Ureter (tissue), 1 donor: Measurements from ENCODE around the gene DIP2C. TPM values are rescaled to one million over a fixed set of nuclear protein-coding genes. Genes with fewer than 3 reads are reported as not detected.
"Not testable (repeated sequence)": the region's sequence is repeated elsewhere in the genome, so short reads cannot be mapped to it uniquely, and the experiment has no call there.

Experiments
- DNase-seq: peaks from one replicate; pipeline ENCODE4 v3.0.0-alpha.2; 2020; ENCODE audit warnings: low spot score
- total RNA-seq: library from RNA; stranded (reverse); gene quantifications from one replicate; pipeline ENCODE4 v1.2.4, GENCODE V29; 2023
- donor health status: DM: yes; HTN: yes; CAD: no.

DIP2C gene
- total RNA-seq, 1 donor from 2014 or later: 26.8 TPM

DNA sequence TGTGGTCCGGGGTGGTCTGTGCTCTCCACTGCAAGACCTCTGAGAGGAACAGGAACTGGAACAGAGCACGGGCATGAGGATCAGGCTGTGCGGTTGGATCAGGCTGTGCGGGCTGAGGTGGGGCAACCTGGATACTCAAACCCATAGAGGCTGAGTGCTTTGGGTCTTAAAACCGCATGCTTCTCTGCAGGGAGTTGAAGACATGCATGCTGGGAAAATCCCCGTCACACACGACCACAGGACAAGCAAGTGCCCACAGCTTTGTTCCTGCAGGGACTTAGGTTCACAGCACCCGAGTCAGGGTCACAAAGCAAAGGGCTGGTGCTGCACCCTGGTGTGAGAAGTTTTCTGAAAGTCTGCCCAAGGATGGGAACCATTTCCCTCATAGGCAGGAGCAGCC lies 333.0 kb downstream of the DIP2C start:
- DNase-seq: no peak

DNA sequence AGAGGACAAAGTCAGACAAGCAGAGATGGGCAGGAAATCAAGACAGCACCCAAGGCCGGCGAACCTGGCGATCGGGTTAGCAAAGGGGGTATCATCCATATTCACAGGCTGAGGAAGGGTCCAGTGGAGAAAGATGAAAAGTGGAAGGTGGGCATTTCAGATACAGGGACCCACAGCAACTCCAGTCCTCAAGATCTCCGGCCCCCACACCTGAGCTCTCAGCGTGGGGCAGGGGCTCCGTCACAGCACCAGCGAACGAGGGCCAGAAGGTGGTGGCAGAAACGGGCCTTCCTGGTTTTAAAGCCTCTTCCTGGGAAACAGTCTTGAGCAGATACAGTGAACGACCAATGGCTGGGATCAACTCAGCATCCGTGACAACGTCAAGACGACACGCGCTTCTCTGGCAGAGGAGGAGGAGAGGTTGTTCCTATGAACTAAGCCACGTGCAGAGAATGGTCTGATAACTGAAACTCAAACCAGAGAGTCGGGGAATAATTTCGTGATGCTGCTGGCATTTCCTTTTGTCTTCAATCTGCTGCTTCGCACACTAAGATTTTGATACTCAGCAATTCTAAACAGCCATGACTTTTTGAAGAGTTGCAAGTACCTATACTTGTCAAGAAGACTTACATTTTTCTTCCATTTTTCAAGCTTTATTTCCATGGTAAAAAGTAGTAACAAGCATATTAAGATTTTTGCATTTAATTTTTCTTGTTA lies 334.4 kb downstream of the DIP2C start:
- DNase-seq: no peak

DNA sequence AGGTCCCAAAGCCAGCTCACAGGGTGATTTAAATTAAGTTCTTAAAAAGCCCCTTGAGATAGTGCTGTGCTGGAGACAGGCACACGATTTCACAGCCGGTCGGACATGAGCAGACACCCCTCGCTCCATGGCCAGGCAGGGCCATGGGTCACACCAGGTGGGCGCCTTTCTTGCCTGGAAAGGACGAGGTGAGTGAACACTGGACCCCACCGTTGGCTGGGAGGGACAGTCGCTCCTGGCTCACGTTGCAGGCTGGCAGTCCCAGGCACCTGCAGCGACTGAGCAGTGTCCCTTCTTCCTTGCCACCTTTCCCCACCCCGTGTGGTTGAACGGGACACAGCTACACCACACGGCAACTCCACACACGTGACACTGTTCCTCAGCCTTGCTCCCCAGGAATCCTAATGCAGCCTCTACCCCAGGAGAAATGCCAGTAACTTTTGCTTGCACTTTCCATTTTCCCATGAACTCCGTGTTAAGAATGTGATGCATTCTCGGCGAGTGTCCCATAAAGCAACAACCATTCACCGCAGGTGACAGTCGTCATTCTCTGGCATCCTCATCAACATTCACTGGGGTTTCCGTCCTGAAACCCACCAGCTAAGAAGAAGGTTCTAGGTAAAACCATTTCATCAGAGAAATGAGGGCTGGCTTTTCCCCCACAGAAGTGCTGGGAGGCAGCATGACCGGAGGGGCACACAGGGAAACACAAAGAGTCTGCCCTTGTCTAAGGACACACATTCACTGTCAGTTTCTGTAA lies 336.8 kb downstream of the DIP2C start:
- no peak for DNase-seq

DNA sequence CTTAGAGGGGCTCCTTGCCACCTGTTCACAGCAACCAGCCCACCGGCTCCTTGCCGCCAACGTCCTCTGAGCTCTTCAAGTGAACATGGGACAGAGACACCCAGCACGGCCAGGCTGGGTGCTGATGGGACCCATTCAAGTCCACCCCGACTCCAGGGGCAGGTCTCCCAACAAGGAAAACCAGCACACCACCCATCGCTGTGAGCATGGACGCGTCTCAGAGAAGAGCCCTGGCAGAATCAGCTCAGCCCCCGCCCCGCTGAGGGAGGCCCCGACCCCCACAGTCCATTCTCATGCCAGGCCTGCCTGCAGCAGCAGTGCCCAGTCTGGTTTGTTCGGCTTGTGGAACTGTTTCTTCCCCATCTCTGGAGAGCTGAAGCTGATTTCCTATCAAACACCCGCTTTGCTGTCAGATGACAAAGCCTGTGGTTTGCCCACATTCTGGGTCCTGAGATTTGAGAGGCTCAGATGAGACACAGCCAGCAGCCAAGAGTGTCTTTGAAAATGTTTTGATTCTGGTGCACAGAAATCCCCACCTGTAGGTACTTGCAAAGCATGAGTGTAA lies 337.6 kb downstream of the DIP2C start:
- DNase-seq: no peak

DNA sequence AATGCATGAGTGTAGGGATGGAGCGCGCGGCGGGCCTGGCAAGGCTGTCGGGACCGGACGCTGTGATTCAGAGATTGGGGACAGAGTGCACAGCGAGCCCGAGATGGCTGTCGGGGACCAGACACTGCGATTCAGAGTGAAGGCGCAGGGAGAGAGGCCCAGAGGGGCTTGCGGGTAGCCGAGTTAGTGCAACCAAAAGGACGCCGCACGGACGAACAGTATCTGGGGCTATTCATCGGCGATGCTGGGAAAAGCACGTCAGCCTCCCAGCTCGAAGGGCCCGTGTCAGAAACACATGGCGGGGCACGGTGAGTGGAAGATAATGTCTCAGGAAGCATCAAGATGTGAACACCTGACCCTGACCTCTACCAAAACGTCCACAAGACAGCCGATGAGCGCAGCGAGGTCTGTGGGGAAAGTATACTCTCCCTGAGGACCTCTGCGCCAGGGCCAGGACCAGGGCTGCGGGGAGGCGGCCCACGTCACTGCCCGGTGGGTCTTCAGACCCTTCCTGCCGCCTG lies 338.4 kb downstream of the DIP2C start:
- DNase-seq: no peak

DNA sequence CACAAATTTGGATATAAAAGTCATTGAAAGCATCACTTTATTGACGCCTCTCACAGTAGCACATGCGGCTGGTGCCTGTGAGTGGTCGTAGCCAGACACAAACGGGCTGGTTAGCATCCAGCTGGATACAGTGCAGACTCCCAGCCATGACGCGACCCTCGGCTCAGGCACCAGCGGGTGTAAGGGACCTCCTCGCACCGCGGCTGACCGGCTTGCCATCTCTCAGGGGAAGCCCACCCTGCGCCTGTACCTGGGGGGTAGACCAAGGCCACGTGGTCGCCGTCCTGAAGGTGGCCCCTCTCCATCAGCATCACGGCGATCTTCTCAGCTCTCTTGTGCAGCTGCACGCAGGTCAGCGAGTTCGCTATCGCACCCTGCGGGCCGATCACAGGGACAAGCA lies 340.4 kb downstream of the DIP2C start:
- DNase-seq: no peak

DNA sequence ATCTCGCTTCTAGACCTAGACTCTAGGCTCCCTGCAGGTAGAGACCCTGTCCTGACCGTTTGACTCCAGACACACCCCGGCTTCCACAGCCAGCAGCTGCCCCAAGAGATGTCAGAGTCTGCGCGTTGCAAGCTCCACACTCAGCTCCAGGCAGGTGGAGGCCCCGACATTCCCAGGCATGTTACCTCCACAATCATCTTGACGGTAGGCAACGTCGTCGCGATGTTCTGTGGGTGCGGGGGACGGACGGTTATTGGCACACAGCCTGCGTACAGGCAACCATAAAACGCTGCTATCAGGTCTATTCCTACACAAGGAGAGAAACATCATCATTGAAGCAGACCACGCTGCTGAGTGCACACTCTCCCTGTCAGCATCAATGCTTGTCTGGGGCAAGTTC lies 341.0 kb downstream of the DIP2C start:
- DNase-seq: no peak

DNA sequence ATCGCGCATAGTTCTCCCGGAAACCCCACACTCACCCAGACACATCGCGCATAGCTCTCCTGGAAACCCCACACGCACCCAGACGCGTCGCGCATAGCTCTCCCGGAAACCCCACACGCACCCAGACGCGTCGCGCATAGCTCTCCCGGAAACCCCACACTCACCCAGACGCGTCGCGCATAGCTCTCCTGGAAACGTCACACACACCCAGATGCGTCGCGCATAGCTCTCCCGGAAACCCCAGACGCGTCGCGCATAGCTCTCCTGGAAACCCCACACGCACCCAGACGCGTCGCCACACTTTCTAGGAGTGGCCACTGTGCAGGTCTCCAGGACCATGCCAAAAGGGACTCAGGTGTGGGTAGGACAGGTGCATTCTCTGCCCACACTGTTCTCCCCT lies 341.7 kb downstream of the DIP2C start:
- not testable (repeated sequence) for DNase-seq

DNA sequence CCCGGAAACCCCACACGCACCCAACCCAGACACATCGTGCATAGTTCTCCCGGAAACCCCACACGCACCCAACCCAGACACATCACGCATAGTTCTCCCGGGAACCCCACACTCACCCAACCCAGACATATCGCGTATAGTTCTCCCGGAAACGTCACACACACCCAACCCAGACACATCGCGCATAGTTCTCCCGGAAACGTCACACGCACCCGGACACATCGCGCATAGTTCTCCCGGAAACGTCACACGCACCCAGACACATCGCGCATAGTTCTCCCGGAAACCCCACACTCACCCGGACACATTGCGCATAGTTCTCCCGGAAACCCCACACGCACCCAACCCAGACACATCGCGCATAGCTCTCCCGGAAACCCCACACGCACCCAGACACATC lies 342.3 kb downstream of the DIP2C start:
- not testable (repeated sequence) for DNase-seq

DNA sequence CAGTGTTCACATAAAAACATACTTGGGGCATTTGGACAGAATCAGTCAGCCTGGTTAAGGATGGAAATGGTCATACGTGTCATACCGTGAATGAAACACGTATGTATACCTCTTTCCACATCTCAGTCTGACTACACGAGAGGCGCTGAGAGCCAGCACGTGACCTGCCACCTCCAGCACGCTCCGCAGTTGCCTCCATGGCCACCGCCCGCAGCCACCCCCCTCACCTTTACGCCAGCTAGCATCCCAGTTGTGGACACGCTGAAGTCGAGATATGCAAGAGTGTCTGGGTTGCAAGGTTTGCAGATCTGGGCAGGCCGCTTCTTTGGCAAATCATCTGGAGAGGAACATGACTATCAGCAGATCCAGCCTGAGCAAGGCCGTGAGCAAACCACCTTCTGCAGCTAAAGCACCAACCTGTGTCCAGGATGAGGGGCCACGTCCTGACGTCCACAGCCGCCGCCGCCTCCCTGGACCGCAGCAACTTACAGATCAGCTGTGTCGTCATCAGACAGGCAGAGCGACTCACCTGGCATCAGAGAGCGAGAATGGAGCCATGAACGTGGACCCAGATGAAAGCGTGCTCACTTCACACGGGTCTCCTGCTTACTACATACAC lies 344.8 kb downstream of the DIP2C start:
- DNase-seq: no peak

DNA sequence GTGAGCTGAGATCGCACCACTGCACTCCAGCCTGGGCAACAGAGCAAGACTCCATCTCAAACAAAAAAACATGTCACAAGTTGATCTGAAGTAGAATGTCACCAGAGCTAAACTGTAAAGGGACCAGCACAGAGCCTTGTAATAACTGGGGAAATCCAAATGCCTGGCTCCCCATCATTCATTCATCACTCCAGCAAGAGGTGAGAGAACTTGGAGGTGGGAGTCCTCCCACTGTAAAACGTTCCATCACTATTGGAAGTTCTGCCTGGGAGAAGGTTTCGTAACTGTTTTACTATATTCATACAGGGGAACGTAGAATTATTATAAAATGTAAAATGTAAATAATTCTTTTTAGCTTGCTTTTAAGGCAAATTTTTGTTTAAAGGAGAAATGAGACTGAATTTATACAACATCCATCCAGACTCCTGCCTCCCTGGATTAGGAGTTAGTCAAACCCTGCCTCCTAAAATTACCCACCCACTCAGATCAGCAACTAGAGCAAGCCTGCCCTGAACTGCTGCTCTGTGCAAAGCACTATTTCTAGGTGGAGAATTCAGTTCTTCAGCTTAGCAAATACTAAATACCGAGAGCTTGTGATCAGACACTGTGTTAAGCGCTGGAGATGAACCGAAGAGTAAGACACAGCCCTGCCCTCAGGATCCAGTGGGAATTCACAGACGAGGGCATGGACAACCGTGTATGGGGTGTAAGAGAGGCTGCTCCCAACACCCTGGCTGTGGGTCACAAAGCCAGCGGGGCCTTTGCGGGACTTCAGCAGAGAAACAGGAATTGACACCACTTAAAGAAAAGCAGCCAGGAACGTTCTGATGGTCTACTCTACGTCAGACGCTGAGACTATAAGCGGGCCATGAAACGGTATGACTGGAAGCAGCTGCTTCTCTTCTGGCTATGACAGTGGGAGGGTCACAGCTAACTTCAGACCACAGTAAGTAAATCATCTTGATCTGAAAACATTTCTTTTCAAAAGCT lies 345.9 kb downstream of the DIP2C start:
- DNase-seq: no peak

DNA sequence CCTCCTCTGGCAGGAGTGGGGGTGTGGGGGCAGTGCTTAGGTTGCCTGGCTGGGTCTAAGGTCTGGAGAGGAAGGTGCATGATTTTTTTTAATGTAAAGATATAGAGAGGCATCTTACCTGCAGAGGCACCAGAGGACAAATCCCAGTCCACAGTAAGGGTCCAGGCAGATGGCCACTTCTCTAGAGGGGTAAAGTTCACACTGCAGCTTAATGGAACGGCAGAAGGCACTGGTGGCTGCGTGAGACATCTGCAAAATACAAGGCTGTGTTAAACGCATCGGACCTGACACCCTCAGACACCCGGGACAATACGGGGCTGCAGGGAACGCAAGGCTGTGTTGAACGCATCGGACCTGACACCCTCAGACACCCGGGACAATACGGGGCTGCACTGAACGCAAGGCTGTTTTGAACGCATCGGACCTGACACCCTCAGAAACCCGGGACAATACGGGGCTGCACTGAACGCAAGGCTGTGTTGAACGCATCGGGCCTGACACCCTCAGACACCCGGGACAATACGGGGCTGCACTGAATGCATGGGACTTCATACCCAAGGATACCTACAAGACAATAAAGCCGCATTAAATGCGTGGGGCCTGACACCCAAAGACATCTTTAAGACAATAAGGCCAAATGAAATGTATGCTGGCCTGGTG lies 348.3 kb downstream of the DIP2C start:
- DNase-seq: peak; percentile 30

DNA sequence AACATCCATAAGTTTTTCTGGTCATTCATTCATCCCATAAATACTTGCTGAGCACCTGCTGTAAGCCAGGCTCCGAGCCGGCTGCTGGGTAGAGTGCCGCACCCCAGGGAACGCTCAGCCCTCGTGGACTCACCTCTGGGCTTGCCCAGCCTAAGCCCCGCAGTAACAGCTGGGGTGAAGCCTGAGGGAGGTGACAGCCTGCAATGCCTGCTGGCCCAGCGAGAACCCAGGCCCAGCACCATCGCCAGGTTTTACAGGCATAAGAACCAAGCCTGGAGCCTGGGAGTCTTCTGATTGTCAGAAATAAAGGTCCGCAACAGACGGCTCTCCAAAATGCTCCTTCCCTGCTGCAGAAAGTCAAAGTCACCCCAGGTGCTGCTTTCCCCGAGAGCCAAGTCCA lies 348.8 kb downstream of the DIP2C start:
- no peak for DNase-seq

DNA sequence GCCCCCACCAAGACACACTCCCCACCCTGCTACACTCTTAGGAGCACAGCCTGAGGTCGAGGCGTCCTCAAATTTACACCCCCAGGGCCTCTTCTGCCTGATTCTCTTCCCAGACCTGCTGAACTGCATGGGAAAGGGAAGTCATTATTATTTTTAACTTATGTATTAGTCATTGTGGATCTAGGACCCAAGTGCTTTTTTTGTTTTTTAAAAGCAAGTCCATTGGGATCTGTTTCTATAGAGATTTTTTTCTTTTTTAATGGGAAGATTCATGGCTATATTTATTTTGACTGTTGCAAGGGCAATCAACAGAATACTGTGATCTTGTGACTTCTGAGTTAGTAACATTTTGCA lies 350.5 kb downstream of the DIP2C start:
- no peak for DNase-seq

DNA sequence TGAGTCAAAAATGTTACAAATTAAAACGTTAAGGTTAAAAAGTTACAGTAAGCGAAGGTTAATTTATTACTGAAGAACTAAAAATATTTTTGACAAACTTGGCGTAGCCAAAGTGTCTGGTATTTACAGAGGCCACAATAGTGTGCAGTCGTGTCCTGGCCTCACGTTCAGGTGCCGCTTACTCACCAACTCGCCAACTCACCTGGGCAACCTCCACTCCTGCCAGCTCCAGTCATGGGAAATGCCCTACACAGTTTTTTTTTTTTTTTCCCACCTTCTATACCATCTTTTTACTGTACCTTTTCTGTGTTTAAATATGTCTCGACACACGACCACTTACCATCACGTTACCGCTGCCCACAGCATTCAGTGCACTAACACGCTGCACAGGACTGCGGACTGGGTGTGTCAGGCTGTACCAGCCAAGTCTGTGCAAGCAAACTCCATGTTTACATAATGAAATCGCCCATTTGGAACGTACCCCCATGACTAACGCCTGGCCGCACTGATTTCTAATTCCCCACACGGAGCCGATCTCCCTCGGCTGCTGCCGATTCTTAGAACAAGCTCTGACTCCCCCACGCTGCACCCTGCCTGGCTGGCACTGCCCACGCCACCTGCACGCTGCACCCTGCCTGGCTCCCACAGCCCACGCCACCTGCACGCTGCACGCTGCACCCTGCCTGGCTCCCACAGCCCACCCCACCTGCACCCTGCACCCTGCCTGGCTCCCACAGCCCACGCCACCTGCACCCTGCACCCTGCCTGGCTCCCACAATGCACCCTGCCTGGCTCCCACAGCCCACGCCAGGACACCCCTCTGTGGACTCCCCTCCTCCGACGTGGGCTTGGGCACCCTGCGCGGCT lies 351.1 kb downstream of the DIP2C start:
- peak; percentile 68 for DNase-seq

DNA sequence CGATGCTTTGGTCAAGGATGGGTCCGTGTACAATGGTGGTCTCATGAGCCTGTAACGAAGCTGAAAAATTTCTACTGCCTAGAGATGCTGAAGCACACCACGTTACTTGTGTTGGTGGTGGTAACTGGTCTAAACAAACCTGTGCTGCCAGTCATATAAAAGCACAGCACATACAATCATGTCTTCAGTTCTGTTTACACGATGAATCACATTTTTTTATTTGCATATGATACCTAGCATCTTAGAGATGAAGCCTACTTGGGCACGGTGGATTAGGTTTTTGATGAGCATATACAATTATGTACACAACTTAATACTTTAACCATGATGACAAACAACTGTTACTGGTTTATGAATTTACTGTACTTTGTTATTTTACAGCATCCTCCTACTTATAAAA lies 353.2 kb downstream of the DIP2C start:
- no peak for DNase-seq

DNA sequence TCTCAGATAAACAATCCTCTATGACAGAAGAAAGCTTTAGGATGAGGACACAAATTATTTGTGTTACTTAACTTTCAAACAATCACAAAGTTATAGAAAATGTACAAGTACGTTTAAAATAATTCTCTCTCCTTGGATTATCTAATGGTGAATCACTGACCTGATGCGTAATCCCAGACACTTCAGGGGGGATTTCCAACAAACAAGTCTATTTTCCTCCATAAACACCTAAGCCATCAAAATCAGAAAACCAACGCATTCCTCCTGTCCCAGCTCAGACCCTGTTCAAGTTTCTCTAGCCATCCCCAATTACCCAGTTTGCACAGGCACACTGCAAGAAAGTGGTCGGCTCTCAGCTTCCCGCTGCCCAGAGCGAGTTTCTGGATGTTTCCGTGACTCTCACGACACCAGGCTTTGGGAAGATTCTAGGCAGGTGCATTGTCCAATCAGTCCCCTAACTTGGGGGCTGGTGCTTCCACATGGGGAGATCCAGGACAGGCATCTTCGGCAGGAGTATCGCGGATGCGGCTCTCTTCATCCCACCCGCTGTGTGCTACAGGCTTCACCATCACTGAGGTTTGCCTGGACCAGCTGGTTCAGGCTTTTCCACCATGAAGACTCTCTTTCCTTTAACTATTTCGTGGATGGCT lies 354.2 kb downstream of the DIP2C start:
- no peak for DNase-seq

DNA sequence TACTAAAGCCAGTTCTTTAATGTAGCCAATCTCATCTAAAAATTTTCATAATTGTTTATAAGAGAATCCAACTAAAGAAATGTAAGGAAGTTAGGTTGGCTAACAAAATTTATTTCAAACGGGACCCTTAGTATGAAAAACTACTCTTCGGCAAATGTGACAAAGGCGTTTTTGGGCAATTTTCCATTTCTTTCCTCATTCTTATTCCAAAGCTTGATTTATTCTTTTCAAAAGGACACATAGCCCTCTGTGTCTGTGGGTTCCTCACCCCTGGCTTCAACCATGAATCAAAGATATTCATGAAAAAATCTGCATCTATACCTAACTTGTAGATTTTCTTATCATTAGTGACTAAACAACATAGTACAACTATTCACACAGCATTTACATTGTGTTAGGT lies 358.3 kb downstream of the DIP2C start:
- no peak for DNase-seq
